HepG2 (cell line): Measurements from ENCODE around the gene RHO. TPM values are rescaled to one million over a fixed set of nuclear protein-coding genes. Genes with fewer than 3 reads are reported as not detected.

Experiments
- ATAC-seq: fragments of 200-7000 bp; cut with Tn5 transposase; 3 replicates; pipeline ENCODE4 v1.9.1; 2020; ENCODE audit warnings: mild to moderate bottlenecking, moderate library complexity
- BruUV-seq: library from RNA; stranded (reverse); fragments of 400-500 nt; replicated peaks from 2 replicates; lab custom pipeline; 2021; lab: Mats Ljungman, UMichigan
- CTCF ChIA-PET: fragments of 300-600 bp; formaldehyde crosslinking; extraction: SDS; loops from one replicate; lab custom pipeline; 2021; ENCODE audit warnings: low total read pairs, inconsistent platforms, low intra/inter-chr PET ratio; lab: Yijun Ruan, JAX
- POLR2A ChIA-PET: fragments of 350-600 bp; sonication (Branson Sonifier 250); formaldehyde crosslinking; loops from one replicate; lab custom pipeline; 2020; ENCODE audit warnings: antibody characterized with exemption, inconsistent platforms; lab: Yijun Ruan, JAX
- DNase-seq: peaks from one replicate; pipeline ENCODE4 v3.0.0-alpha.2; 2015; ENCODE audit warnings: low spot score
- FAIRE-seq: peaks from 3 replicates; lab custom pipeline; 2011; peaks lifted over from hg19 to GRCh38; lab: Jason Lieb, UNC
- H2AFZ ChIP-seq: one replicate; pipeline ENCODE4 v1.6.1; 2011; ENCODE audit warnings: low read length, inconsistent platforms
- H3K27ac ChIP-seq: fragments of 300-600 bp; 3 replicates; pipeline ENCODE4 v1.8.0; 2011; ENCODE audit warnings: mixed run types, mild to moderate bottlenecking, mixed read lengths, low read length, inconsistent platforms; ENCODE audit not compliant: insufficient read depth; ENCODE audit errors: extremely low read length
- H3K27me3 ChIP-seq, 2 experiments: fragments of 200-600 bp in 1 of 2; 2 replicates in 1 of 2; 3 replicates in 1 of 2; pipeline versions ENCODE4 v1.6.0 to v1.8.0; 2011; ENCODE audit warnings: low read length in 2 of 2, mild to moderate bottlenecking in 2 of 2, moderate library complexity in 2 of 2, inconsistent platforms in 1 of 2; ENCODE audit not compliant: insufficient read depth in 2 of 2, control insufficient read depth in 1 of 2
- H3K36me3 ChIP-seq, 2 experiments: fragments of 200-600 bp in 1 of 2; replicated peaks in 1 of 2; 2 replicates in 1 of 2; 3 replicates in 1 of 2; pipeline versions ENCODE4 v1.5.1 to v1.8.0; 2011; ENCODE audit warnings: low read length in 2 of 2, inconsistent platforms in 1 of 2; ENCODE audit not compliant: insufficient read depth in 2 of 2, control insufficient read depth in 1 of 2
- H3K4me1 ChIP-seq: 2 replicates; pipeline ENCODE4 v1.5.1; 2012; ENCODE audit warnings: low read length, inconsistent platforms; ENCODE audit not compliant: insufficient read depth
- H3K4me2 ChIP-seq: 2 replicates; pipeline ENCODE4 v1.6.0; 2011; ENCODE audit warnings: low read depth, low read length, inconsistent platforms
- H3K4me3 ChIP-seq, 3 experiments: fragments of 200-600 bp in 1 of 3; sonication (generic), shearing (Covaris generic) in 1 of 3; replicated peaks in 1 of 3; 2 replicates each; pipeline ENCODE4 v1.5.1; 2011 to 2016; ENCODE audit warnings: low read length in 3 of 3, inconsistent platforms in 2 of 3, low read depth in 2 of 3, mild to moderate bottlenecking in 2 of 3, control low read depth in 1 of 3, mixed read lengths in 1 of 3; ENCODE audit not compliant: insufficient read depth in 1 of 3
- H3K79me2 ChIP-seq: one replicate; pipeline ENCODE4 v1.6.1; 2011; ENCODE audit warnings: low read length, inconsistent platforms; ENCODE audit not compliant: insufficient read depth
- H3K9ac ChIP-seq: 2 replicates; pipeline ENCODE4 v1.6.0; 2011; ENCODE audit warnings: mild to moderate bottlenecking, low read depth, low read length, inconsistent platforms; ENCODE audit not compliant: insufficient read depth
- H3K9me3 ChIP-seq: 2 replicates; pipeline ENCODE4 v1.5.1; 2012; ENCODE audit warnings: mild to moderate bottlenecking, low read length
- H4K20me1 ChIP-seq: 2 replicates; pipeline ENCODE4 v1.6.0; 2011; ENCODE audit warnings: inconsistent platforms, mild to moderate bottlenecking, low read length, moderate library complexity; ENCODE audit not compliant: insufficient read depth
- BCL6 ChIP-seq: IDR thresholded peaks from 2 replicates; pipeline ENCODE4 v1.6.1; 2016; ENCODE audit warnings: missing genetic modification reagents, missing compliant biosample characterization
- CHD2 ChIP-seq: IDR thresholded peaks from 2 replicates; pipeline ENCODE4 v1.6.1; 2011; ENCODE audit warnings: low read depth, low read length, improper control_type of control experiment
- JUND ChIP-seq: sonication (generic); formaldehyde crosslinking; IDR thresholded peaks from 2 replicates; pipeline ENCODE4 v1.8.0; 2022; ENCODE audit warnings: mild to moderate bottlenecking, missing genetic modification reagents
- ZMYM2 ChIP-seq: sonication (generic); formaldehyde crosslinking; IDR thresholded peaks from 2 replicates; pipeline ENCODE4 v1.8.0; 2022; ENCODE audit warnings: mild to moderate bottlenecking, missing genetic modification reagents
- ZNF431 ChIP-seq: sonication (generic); formaldehyde crosslinking; IDR thresholded peaks from 2 replicates; pipeline ENCODE4 v1.9.0; 2022; ENCODE audit warnings: missing genetic modification reagents, low read depth, mild to moderate bottlenecking, borderline replicate concordance
- whole genome bisulfite sequencing: methylation state at CpG from one replicate; pipeline ENCODE4 v1.1.6; 2017; ENCODE audit warnings: low lambda C conversion rate; 5-methylcytosine and 5-hydroxymethylcytosine counted together
- in situ Hi-C: cut with HindIII; loops from 2 replicates; pipeline ENCODE4 v1.10.0; 2017; ENCODE audit warnings: low pct_unique_long_range_greater_than_20kb; ENCODE audit not compliant: extremely low pct_ligation_motif_present
- intact Hi-C: fragments of 100-400 bp; cut with micrococcal nuclease; formaldehyde crosslinking; loops from one replicate; pipeline ENCODE4 v1.10.0; 2022; ENCODE audit not compliant: unreplicated experiment
- polyA plus RNA-seq, 8 experiments: library from polyadenylated mRNA; depleted of rRNA in 3 of 8; stranded (reverse) in 7 of 8; unstranded in 1 of 8; fragments of >200 nt; fragmentation: Illumina TruSeq in 4 of 8; extraction: Trizol in 4 of 8; gene quantifications; 2 replicates each; pipeline versions ENCODE4 v1.2.1 to v1.2.3, GENCODE V29; 2011 to 2016; ENCODE audit warnings: low read depth in 4 of 8, missing spikeins in 1 of 8, mixed read lengths in 1 of 8; ENCODE audit not compliant: insufficient read depth in 1 of 8
- total RNA-seq, 5 experiments: library from RNA; depleted of rRNA; stranded (reverse); fragments of >200 nt; fragmentation: Illumina TruSeq; extraction: Trizol; gene quantifications; 2 replicates each; pipeline ENCODE4 v1.2.3, GENCODE V29; 2016; ENCODE audit warnings: low read depth in 1 of 5
- TF ChIP-seq, protein P1 (sequence below), 2 experiments: sonication (generic) in 1 of 2; formaldehyde crosslinking in 1 of 2; IDR thresholded peaks; 2 replicates each; pipeline versions ENCODE4 v1.4.0 to v1.6.1; 2016 to 2020; ENCODE audit warnings: borderline replicate concordance in 1 of 2, low read depth in 1 of 2, mild to moderate bottlenecking in 1 of 2, missing genetic modification reagents in 1 of 2
- TF ChIP-seq, protein P2 (sequence below): sonication (generic); formaldehyde crosslinking; IDR thresholded peaks from 2 replicates; pipeline ENCODE4 v1.9.0; 2021; ENCODE audit warnings: missing genetic modification reagents, borderline replicate concordance

Gene RHO
- total and polyA plus RNA-seq, 2 of the 13 experiments (the other 11 are each of a cell fraction or from before 2014, with no cell fraction given) = not detected

DNA sequence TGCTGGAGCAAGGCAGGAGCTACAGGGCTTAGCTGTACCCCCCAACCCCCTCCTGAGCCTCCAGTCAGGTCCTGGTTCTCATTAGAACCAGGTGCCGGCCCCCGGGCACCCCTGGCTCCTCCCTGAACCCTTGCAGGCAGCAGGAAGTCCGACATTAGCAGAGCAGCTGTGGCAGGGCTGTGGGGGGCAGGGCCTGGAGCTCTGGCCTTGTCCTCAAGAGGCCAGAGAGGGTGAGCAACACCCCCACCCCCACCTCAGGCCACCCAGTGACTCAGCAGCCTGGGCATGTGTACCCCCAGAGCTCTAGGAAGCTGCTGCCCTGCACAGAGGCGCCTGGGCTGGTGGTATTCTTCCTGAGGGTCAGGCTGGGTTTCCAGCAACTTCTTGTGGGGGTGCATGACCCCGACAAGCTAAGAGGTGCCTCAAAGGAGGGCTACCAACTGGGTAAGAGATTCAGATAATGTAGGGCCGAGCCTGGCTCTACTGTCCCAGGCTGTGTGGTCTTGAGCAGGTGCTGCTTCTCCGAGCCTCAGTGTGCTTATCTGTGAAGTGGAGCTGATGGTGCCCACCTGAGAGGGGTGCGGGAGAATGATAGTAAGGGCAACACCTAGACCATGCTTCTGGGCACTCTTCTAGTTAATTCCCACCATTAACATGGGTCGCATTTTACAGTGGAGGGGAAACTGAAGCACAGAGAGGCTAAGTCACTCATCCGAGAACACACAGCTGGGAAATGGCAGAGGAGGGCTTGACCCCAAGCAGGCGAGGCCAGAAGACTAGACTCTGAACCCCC lies 30.5 kb downstream of the RHO start:
- Histone ChIP-seq H2AFZ (no peak overlapping the region), H3K79me2 (no peaks in the 10 kb centered on the region), H3K4me3 (no peak overlapping the region; a peak in 1 of 6 replicates), H3K9ac (peak overlapping the region; percentile 24; the same call in 1 of the 2 replicates), H3K4me1 (peaks cover 34% of the 10 kb centered on the region), H4K20me1 (no peaks in the 10 kb centered on the region), H3K9me3 (no peaks in the 10 kb centered on the region), H3K27me3 (no peaks in the 10 kb centered on the region; a peak in 1 of 5 replicates), H3K27ac (peak overlapping the region; percentile 69), H3K4me2 (no peak overlapping the region), H3K36me3 (peaks cover 9 to 17% of the 10 kb centered on the region in 2 experiments; a peak in 4 of 5 replicates)
- peak; percentile 74 for DNase-seq
- ChIA-PET POLR2A (interaction anchor here (0.9 to 2.2 kb wide), 6 partner anchors 18 to 67 kb away, joined by 3 to 12 read pairs (median 8); no protein-coding TSS in a partner anchor), CTCF (no interaction called here)
- in situ Hi-C loops = no loop called here
- intact Hi-C loops = loop anchor here (10.0 kb wide), 1 partner anchor 64 kb away; no protein-coding TSS in a partner anchor
- peak; percentile 70 for ATAC-seq
- 96% methylated on average over 7 of the region's 11 CpGs for WGBS
- no TSS peak for BruUV-seq
- no peak for FAIRE-seq
- peak; percentile 32; the same call in 1 of the 2 replicates for TF ChIP-seq BCL6
- TF ChIP-seq, protein P1, sequence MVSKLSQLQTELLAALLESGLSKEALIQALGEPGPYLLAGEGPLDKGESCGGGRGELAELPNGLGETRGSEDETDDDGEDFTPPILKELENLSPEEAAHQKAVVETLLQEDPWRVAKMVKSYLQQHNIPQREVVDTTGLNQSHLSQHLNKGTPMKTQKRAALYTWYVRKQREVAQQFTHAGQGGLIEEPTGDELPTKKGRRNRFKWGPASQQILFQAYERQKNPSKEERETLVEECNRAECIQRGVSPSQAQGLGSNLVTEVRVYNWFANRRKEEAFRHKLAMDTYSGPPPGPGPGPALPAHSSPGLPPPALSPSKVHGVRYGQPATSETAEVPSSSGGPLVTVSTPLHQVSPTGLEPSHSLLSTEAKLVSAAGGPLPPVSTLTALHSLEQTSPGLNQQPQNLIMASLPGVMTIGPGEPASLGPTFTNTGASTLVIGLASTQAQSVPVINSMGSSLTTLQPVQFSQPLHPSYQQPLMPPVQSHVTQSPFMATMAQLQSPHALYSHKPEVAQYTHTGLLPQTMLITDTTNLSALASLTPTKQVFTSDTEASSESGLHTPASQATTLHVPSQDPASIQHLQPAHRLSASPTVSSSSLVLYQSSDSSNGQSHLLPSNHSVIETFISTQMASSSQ (IDR thresholded peaks at IDR 0.05; ENCODE audit: low read depth) = no peak
- TF ChIP-seq, protein P1 (CRISPR knock-in tag; IDR thresholded peaks at IDR 0.05; ENCODE audit: borderline replicate concordance) = peak; percentile 50; the same call in 1 of the 2 replicates
- no peak for TF ChIP-seq ZMYM2 (CRISPR knock-in tag)
- TF ChIP-seq, protein P2, sequence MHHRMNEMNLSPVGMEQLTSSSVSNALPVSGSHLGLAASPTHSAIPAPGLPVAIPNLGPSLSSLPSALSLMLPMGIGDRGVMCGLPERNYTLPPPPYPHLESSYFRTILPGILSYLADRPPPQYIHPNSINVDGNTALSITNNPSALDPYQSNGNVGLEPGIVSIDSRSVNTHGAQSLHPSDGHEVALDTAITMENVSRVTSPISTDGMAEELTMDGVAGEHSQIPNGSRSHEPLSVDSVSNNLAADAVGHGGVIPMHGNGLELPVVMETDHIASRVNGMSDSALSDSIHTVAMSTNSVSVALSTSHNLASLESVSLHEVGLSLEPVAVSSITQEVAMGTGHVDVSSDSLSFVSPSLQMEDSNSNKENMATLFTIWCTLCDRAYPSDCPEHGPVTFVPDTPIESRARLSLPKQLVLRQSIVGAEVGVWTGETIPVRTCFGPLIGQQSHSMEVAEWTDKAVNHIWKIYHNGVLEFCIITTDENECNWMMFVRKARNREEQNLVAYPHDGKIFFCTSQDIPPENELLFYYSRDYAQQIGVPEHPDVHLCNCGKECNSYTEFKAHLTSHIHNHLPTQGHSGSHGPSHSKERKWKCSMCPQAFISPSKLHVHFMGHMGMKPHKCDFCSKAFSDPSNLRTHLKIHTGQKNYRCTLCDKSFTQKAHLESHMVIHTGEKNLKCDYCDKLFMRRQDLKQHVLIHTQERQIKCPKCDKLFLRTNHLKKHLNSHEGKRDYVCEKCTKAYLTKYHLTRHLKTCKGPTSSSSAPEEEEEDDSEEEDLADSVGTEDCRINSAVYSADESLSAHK (CRISPR knock-in tag) = no peak
- 0 out of 2 replicates have a peak, but pooled peaks have one; percentile 52 for TF ChIP-seq CHD2
- peak; percentile 47; the same call in 1 of the 2 replicates for TF ChIP-seq JUND (CRISPR knock-in tag)
- TF ChIP-seq ZNF431 (CRISPR knock-in tag) = no peak
